HG03565 (cell line): ENCODE data around the gene UBE3B.

Source experiments
- ATAC-seq: cut with Tn5 transposase; IDR thresholded peaks from one replicate; pipeline ENCODE4 v1.9.1; 2021; ENCODE audit warnings: mild to moderate bottlenecking, moderate library complexity; ENCODE audit not compliant: unreplicated experiment

Gene UBE3B

GRCh38 chr12:109527489-109528123 lies 50.2 kb downstream of the UBE3B start:
- no peak for ATAC-seq

GRCh38 chr12:109529691-109530640 lies 52.5 kb downstream of the UBE3B start:
- ATAC-seq, result no peak

GRCh38 chr12:109531411-109531810 lies 54.0 kb downstream of the UBE3B start:
- no peak for ATAC-seq

- no peak for ATAC-seq
Measured at GRCh38 chr12:109532721-109533486, 55.5 kb downstream of the UBE3B start.

- ATAC-seq, result no peak
Measured at GRCh38 chr12:109533487-109533740, 56.0 kb downstream of the UBE3B start.

GRCh38 chr12:109534456-109534855 lies 57.0 kb downstream of the UBE3B start:
- no peak for ATAC-seq

GRCh38 chr12:109535231-109535862 lies 57.9 kb downstream of the UBE3B start:
- no peak for ATAC-seq

GRCh38 chr12:109535863-109536250 lies 58.4 kb downstream of the UBE3B start:
- no peak for ATAC-seq

GRCh38 chr12:109537136-109537535 lies 59.7 kb downstream of the UBE3B start:
- no peak for ATAC-seq

- ATAC-seq, result no peak
Measured at GRCh38 chr12:109538191-109538863, 60.9 kb downstream of the UBE3B start.

GRCh38 chr12:109539508-109539907 lies 62.1 kb downstream of the UBE3B start:
- ATAC-seq, result no peak

GRCh38 chr12:109540526-109541412 lies 63.3 kb downstream of the UBE3B start:
- no peak for ATAC-seq

- ATAC-seq, result no peak
Measured at GRCh38 chr12:109541413-109541726, 63.9 kb downstream of the UBE3B start.

- no peak for ATAC-seq
Measured at GRCh38 chr12:109542014-109542413, 64.6 kb downstream of the UBE3B start.

GRCh38 chr12:109542876-109543275 lies 65.4 kb downstream of the UBE3B start:
- ATAC-seq, result no peak

- ATAC-seq, result no peak
Measured at GRCh38 chr12:109544955-109545531, 67.6 kb downstream of the UBE3B start.

GRCh38 chr12:109545826-109546225 lies 68.4 kb downstream of the UBE3B start:
- no peak for ATAC-seq

GRCh38 chr12:109547286-109547685 lies 69.9 kb downstream of the UBE3B start:
- no peak for ATAC-seq

GRCh38 chr12:109548258-109548657 lies 70.8 kb downstream of the UBE3B start:
- ATAC-seq, result no peak
